GM21619 (cell line): Measurements from ENCODE around the gene MEF2A.
A peak's percentile ranks its signal among the peaks of the same experiment; 100 is the strongest.
"Not testable (repeated sequence)": the region's sequence is repeated elsewhere in the genome, so short reads cannot be mapped to it uniquely, and the experiment has no call there.

Experiments
- ATAC-seq: cut with Tn5 transposase; IDR thresholded peaks from one replicate; pipeline ENCODE4 v1.9.1; 2021; ENCODE audit not compliant: unreplicated experiment

Gene MEF2A

DNA sequence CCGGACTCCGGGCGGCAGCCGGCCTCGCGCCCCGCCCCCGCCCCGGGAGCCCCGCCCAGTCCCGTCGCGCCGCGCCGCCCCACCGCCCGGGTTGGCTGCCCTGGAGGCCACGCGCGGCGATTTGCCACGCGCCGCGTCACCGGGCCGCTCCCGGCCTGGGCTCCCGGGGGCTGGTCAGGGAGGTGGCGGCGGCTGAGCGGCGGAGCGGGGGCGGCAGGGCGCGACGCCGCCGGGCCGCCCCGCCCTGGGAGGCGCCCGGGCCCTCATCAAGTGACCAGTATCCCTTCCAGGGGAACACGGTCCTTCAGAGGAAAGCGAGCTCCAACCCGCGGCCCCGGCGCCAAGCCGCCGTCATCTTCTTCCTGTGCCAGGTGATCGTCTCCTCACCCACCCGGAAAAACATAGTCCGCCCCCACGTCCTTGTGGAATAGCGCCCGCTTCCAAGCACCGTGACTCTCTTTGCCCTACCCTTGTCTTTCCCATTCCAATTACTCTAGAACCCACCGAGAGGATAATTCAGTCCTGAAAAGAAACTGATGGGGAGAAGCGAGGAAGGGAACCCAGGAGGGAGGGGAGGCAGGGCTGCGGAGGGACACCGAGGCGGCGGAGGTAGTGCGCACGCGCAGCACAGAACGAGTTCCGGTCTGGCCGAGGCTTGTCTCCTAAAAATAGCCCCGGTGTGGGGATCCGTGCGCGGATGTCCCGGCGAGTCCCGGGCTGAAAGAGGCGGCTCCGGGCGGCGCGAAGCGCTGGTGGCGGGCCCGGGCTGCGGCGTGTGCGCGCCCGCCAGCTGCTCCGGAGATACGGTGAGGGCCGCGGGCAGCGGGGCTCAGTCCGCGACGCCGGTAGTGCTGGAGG, at the start of gene MEF2A:
TSS of gene MEF2A (plus strand) at position 686 of the 858 bp plus-strand sequence. CDS start 67,136 bp downstream, outside the sequence.
- peak; percentile 45 for ATAC-seq

DNA sequence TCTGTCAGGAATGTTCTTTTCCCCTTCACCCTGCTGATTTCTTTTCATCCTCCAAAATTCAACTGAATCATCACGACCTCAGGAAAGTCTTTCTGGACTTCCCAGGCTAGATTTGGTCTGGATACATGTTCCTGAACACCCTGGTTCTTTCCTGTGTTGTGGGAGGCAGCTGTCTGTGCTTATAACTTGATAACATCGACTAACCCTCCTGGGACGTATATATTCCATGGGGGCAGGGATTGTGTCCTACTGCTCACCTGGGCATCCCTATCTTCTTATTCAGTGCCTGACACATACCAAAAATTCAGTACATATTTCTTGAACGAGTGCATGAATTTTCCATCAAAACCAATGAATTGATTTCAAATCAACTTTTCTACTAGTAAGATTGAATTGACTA, 47.6 kb upstream of the MEF2A start:
- no peak for ATAC-seq

DNA sequence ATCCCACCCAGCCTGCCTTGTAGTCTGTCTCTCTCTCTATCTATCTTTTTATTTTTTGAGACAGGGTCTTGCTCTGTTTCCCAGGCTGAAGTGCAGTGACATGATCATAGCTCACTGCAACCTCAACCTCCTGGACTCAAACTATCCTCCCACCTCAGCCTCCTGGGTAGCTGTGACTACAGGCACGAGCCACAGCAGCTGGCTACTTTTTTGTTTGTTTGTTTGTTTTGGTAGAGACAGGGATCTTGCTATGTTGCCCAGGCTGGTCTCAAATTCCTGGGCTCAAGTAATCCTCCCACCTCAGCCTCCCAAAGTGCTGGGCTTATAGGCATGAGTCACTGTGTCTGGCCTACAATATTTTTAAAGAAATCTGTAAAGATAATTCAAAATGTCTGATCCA, 46.4 kb upstream of the MEF2A start:
- not testable (repeated sequence) for ATAC-seq

DNA sequence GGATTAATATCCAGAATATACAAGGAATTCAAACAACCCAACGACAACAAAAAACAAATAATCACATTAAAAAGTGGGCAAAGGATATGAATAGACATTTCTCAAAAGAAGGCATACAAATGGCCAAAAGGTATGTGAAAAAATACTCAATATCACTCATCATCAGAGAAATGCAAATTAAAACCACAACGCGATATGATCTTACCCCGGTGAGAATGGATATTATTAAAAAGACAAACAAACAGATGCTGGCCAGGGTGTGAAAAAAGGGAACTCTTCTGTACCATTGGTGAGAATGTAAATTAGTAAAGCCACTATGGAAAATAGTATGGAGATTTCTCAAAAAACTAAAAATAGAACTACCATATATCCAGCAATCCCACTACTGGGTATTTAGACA, 43.5 kb upstream of the MEF2A start:
- ATAC-seq: no peak

DNA sequence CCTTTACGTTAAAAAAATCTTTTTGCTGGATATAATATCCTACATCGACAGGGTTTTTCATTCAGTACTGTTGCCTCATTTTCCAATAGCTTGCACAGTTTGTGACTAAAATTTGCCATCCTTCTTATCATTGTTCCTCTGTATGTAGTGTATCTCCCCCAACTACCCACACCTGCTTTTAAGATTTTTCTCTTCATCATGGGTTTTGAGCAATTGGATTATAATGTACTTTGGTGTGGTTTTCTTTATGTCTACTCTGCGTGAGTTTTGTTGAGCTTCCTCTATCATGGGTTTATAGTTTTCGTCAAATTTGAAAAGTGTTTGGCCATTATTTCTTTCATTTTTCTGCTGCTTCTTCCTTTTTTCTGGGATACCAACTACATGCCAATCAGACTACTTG, 39.6 kb upstream of the MEF2A start:
- no peak for ATAC-seq

DNA sequence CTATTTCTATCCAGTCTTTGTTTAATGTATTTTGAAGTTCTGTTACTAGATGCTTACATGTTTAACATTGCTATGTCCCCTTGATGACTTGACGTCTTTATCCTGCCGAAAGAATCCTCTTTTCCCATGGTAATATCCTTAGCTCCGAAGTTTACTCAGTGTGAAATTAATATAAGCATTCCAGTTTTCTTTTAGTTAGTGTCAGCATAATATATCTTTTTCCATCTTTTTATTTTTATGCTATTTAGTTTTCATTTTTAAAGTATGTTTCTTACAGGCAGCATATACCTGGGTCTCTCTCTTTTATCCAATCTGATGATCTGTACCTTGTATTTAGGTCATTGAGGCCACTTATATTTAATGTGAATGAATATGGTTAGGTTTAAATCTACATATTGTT, 39.1 kb upstream of the MEF2A start:
- ATAC-seq: no peak

DNA sequence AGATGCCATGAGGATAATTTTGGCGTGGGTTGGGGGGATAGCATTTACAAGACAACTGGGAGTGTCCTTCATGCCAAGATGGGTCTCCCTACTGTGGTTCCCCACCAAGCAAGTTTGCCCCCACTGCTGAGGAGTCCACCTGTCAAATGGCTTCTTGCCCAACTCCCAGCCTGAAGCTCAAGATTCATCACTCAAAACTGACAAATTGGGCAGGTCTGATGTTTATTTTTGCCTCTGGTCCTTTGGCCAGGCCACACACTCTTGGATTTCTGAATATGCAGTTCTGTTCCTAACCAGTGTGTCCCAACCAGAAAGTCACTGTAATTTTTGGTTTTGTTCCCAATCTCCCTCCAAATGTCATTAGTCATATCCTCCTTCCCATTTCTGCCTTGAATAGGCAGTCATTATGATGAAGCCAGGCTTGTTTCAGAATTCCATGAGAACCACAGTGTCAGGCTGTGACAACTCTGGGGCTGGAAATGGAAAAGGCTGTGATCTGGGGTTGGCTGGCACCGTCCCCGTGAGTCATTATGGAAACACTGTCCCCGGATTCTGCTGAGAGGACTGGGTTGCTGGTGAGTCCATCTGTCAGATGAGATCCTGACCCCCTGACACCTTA, 29.3 kb upstream of the MEF2A start:
- ATAC-seq: no peak

DNA sequence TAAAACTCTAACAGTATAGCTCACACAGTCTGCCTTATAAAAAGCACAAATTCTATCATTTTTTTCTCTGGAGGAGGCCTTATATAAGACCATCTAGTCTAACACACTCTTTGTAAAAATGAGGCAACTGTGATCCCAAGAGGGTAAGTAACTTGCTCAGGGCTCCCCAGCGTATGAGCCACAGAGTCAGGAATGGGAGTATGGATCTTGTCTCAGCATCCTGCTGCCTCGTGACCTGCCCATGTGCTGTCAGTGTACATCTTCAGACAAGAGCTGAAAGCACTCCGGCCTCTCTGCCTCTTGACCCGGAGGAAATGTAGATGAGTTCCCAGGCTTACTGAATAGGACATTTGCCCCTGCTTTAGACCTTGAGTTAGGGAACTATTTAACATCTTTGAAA, 28.4 kb upstream of the MEF2A start:
- ATAC-seq: no peak

DNA sequence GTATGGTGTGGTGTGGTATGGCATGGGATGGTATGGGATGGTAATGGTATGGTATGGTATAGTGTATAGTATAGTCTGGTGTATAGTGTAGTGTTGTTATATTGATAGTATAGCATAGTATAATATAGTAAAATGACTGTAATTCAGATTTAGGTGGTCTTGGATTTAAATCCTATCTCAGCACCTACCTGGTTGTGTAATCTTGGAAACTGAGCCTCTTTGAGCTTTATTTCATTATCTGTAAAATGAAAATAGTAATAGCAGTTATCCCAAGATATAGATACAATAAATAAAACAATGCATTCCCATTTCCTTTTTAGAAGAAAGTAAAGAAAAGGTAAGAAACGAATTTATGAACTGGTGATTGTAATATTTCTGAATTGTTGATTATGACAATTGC, 27.5 kb upstream of the MEF2A start:
- ATAC-seq: no peak

DNA sequence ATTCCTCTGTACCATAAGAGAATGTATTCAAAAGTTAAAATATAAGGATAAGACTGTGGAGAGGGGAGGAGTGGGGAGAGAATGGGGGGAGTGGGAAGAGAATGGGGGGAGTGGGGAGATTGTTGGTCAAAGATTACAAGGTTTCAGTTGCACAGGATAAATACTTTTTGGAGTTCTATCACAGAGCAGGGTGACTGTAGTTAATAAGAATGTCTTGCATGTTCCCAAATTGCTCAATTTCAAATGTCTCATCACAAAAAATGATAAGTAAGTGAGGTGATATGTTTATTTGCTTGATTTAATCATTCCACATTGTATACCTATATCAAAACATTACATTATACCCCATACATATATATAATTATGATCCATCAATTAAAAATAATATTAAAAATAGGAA, 23.0 kb upstream of the MEF2A start:
- ATAC-seq: no peak

DNA sequence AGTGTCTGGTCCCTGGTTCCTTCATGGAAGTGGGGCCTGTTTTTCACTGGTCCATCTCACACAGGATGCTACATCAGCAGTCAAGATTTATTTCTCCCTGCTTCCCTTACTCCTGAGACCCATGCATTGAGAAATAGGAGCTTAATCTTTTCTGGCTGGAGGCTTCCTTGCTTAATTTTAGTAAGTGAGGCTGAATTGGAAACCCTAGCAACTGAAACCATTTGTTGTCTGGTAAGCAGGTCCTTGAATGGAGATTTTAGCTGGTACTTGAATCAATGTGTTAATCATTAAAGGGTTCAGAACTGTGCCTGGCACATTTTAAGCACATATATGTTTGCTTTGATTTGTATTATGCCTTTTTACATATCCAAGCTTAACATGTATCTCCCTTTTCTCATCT, 20.2 kb upstream of the MEF2A start:
- ATAC-seq: no peak

DNA sequence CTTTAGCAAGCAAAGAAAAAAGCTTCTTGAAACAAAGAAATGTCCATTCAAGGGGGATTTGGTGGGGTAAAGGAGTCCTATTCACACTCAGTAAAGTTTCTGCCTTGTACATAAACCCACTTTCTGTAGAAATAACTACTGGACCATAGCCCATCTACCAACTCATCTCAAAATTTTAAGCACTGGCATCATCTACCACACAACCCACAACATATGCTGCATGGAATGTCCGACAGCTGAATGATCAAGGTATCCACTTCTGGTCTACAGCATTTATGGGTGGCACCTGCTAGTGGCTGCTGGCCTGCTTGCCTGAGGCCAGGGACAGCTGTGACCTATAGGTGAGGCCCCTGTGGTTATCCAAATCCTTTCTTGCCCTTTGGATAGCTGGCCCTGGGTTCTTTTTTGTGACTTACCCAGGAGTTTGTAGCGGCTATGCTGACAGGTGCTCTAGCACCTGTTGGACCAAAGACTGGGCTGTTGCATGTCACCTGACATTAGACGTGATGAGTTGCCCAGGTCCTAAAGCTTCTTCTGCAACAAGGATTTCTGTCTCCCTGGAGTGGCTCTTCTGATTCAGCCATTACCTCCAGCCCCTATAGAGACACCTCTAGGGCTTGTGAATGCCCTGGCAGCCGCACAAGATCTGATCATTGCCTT, 19.2 kb upstream of the MEF2A start:
- ATAC-seq: no peak

DNA sequence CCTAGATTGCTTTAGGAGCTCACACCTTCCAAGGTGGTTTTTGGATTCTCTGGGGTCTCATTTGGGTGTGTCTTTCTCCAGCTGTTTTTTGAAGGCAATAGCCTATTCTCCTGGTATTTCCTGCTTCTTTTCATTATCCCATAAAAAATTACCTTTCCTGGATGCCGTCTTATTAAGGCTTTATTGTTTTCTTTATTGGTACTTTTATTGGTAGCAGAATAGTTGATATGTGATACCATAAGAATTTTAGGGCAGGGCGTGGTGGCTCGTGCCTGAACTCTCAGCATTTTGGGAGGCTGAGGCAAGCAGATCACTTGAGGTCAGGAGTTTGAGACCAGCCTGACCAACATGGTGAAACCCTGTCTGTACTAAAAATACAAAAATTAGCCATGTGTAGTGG, 18.3 kb upstream of the MEF2A start:
- no peak for ATAC-seq

DNA sequence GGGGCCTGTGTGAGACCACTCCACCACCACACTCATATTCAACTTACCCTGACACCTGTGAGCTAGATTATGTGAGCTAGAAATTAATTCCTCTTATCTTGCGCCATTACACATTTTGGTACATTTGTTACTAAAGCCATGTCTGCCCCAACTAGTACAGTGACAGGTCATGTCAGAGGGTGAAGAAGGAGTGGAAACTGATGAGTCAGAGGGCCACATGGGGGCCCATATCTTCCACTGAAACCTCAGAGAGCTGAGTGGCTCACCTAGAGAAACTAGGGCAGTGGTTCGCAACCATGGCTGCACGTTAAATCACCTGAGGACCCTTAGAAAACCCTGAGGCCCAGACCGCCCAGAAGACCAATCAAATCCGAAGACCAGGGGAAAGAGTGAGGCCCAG, 15.7 kb upstream of the MEF2A start:
- no peak for ATAC-seq

DNA sequence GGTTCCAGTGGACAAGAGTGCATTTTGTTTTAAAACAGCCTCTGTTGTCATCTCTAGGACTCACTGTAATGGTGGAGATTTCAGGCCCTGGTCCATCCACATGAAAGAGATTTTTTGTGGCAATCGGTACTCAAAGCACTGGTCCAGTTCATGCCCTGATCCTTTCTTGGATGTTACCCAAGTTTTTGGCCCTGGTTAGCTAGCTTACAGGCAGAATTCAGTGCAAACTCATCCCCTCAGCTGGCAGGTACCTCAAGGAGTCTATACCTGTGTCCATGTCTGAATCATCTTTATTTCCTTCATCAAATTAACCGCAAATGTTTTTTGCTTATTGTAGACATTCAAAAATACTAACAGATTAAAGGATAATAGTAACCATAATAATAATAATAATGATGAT, 13.7 kb upstream of the MEF2A start:
- no peak for ATAC-seq

DNA sequence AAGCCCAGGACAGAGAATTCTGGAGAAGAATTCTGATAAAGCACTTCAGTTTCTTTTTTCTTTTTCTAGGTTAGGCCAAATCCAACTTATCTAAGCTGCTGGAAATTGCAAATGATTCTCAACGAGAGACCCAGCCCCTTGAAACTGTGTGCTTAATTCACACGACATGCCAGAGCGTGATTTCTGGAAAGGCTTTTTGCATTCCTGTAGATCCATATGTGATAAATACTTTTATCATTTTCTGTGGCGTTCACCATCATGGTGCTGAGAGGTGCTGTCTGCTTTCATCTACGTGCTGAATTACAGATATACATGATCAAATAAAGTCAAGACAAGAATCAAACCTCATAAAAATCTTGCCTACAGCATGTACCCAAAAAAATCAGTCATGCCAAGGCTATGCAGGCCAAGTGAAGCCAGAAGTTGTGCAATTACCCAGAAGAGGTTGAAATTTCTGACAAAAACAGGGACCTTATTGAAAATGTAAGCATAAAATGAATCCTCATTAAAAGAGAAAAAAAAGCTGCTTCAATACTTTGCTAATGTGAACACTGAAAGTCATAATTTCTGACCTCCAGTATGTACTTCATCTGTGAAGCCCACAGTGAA, 10.8 kb upstream of the MEF2A start:
- ATAC-seq: no peak

DNA sequence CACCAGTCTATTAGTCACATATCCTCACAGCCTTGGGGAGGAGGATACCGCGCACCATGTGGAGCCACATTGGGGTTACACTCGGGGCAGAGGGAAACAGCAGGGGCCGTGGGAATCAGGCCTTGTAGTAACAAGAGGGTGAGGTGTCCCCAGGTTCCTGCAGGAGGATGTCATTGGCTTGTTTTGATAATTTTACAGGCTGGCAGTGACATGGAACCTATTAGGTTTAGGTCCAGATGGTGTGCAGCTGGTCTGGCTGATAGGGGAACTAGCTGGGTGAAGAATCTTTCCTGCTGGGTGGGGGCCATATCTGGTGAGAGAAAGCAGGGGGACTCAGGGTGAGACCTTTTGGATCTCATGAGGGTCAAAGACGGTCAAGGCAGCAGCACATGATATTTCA, 9.8 kb upstream of the MEF2A start:
- ATAC-seq: no peak

DNA sequence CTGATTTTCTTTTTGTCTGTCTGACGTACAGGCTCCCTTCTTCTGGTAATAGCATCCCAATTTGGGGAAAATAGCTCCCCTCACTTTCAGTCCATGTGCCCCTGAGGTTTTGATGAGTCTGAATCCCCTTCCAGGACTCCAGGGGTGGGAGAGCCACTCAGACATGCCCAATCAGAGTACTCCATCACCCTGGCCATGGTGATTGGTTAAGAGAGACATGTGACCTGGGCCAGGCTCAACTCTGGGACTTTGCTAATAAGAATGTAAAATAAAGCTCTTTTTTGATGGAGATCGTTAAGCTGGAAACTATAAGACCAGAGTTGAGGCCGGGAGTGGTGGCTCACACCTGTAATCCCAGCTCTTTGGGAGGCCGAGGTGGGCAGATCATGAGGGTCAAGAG, 9.2 kb upstream of the MEF2A start:
- no peak for ATAC-seq

DNA sequence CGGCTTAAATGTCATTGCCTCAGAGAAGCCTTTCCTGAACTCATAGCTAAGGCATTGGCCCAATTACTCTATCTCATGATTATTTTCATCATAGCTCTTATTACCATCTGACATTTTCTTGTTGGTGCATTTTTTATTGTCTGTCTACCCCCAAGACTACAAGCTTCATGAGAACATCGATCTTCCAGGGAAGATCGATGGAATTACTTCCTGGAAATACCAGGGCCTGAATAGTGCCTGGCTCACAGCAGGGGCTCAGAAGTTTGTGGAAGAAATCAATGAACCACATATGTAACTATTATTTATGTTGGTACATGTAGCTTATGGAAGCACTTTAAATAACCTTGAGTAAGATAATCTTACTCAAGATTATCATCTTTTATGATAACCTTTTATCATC, 7.7 kb upstream of the MEF2A start:
- no peak for ATAC-seq

DNA sequence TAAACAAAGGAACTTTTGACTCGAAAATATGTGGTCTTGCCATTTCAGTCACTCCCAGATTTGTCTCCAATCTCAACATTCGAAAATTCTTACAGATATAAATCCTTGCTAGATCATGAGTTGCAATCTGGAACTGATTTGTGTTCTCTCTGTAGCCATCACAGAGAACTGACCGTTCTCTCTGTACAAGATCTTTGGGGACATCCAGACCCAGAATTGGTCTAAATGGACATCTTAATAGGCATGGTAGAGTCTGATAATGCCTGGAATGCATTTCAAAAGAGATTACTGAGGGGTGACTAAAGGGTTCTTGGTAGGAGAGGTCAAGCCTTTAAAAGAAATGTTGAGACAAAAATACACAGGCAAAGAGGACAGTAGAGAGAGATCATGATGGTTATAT, 7.2 kb upstream of the MEF2A start:
- no peak for ATAC-seq

DNA sequence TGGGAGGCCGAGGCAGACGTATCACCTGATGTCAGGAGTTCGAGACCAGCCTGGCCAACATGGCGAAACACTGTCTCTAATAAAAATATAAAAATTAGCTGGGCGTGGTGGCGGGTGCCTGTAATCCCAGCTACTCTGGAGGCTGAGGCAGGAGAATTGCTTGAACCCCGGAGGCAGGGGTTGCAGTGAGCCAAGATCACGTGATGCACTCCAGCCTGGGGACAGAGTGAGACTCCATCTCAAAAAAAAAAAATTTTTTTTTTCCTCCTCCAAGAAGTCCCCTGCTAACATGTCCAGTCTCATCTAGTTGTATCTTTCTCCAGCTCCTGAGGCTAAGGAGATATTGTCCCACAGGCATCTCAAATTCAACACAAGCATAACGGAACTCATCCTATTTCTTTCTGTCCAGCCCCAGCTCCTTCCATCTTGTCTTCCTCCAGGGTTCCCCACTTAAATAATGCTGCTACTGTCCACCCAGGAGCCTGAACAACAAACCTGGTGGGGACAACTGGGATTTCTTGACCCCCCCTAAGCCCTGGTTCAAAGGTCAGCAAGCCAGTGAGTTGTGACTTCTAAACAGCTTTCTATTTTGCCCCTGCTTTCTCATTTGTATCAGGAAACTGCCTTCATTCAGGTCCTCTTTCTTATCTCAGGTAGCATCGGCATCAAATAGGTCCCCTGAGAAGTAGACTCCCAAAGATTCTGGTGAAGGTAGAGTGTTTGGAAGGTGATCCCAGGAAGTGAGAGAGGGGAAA, 4.1 kb upstream of the MEF2A start:
- no peak for ATAC-seq
